T-helper 2 cell (primary cell): Measurements from ENCODE around the gene A2ML1.
A peak's percentile ranks its signal among the peaks of the same experiment; 100 is the strongest.
"Not testable (repeated sequence)": the region's sequence is repeated elsewhere in the genome, so short reads cannot be mapped to it uniquely, and the experiment has no call there.

Source experiments
- DNase-seq, 5 experiments: peaks; one replicate each; pipeline versions ENCODE4 v3.0.0 to v3.0.0-alpha.2; 2012 to 2022
- total RNA-seq, 2 donors: gene quantifications; one replicate each; lab custom pipeline; 2026; lab: John Stamatoyannopoulos, UW

The A2ML1 gene
- 0 reads per million in 2 donors for total RNA-seq

- DNase-seq: no peak
Measured at GRCh38 chr12:8822298-8822697, at the start of gene A2ML1. Gene A2ML1 (plus strand): TSS chr12:8822621. CDS start chr12:8822652, 31 bp downstream.

- DNase-seq: no peak
Measured at GRCh38 chr12:8773461-8773860, 49.0 kb upstream of the A2ML1 start.

GRCh38 chr12:8779281-8779680, 43.1 kb upstream of the A2ML1 start:
- no peak for DNase-seq

GRCh38 chr12:8779862-8780261, 42.6 kb upstream of the A2ML1 start:
- DNase-seq: no peak

GRCh38 chr12:8780389-8780788, 42.0 kb upstream of the A2ML1 start:
- DNase-seq: peak in 1 of 5 experiments; percentile 22

GRCh38 chr12:8781381-8782127, 40.9 kb upstream of the A2ML1 start:
- no peak for DNase-seq

- DNase-seq: no peak
Measured at GRCh38 chr12:8784290-8784888, 38.0 kb upstream of the A2ML1 start.

GRCh38 chr12:8785499-8785898, 36.9 kb upstream of the A2ML1 start:
- DNase-seq: no peak

- not testable (repeated sequence) for DNase-seq
Measured at GRCh38 chr12:8787206-8787605, 35.2 kb upstream of the A2ML1 start.

- DNase-seq: not testable (repeated sequence)
Measured at GRCh38 chr12:8788706-8789105, 33.7 kb upstream of the A2ML1 start.

- DNase-seq: not testable (repeated sequence)
Measured at GRCh38 chr12:8789341-8790013, 32.9 kb upstream of the A2ML1 start.

- not testable (repeated sequence) for DNase-seq
Measured at GRCh38 chr12:8793226-8793625, 29.2 kb upstream of the A2ML1 start.

GRCh38 chr12:8794611-8795010, 27.8 kb upstream of the A2ML1 start:
- not testable (repeated sequence) for DNase-seq

- no peak for DNase-seq
Measured at GRCh38 chr12:8796831-8797626, 25.4 kb upstream of the A2ML1 start.

GRCh38 chr12:8801213-8801612, 21.2 kb upstream of the A2ML1 start:
- DNase-seq: not testable (repeated sequence)

- not testable (repeated sequence) for DNase-seq
Measured at GRCh38 chr12:8804833-8805232, 17.6 kb upstream of the A2ML1 start.

GRCh38 chr12:8805487-8805886, 16.9 kb upstream of the A2ML1 start:
- DNase-seq: not testable (repeated sequence)

- not testable (repeated sequence) for DNase-seq
Measured at GRCh38 chr12:8807084-8807483, 15.3 kb upstream of the A2ML1 start.

- DNase-seq: not testable (repeated sequence)
Measured at GRCh38 chr12:8810112-8810511, 12.3 kb upstream of the A2ML1 start.

GRCh38 chr12:8813572-8814357, 8.7 kb upstream of the A2ML1 start:
- DNase-seq: no peak

GRCh38 chr12:8816448-8817050, 5.9 kb upstream of the A2ML1 start:
- DNase-seq: no peak

- no peak for DNase-seq
Measured at GRCh38 chr12:8817856-8818255, 4.6 kb upstream of the A2ML1 start.
